ENCODE results near the gene RPSA.

Gene RPSA

DNA sequence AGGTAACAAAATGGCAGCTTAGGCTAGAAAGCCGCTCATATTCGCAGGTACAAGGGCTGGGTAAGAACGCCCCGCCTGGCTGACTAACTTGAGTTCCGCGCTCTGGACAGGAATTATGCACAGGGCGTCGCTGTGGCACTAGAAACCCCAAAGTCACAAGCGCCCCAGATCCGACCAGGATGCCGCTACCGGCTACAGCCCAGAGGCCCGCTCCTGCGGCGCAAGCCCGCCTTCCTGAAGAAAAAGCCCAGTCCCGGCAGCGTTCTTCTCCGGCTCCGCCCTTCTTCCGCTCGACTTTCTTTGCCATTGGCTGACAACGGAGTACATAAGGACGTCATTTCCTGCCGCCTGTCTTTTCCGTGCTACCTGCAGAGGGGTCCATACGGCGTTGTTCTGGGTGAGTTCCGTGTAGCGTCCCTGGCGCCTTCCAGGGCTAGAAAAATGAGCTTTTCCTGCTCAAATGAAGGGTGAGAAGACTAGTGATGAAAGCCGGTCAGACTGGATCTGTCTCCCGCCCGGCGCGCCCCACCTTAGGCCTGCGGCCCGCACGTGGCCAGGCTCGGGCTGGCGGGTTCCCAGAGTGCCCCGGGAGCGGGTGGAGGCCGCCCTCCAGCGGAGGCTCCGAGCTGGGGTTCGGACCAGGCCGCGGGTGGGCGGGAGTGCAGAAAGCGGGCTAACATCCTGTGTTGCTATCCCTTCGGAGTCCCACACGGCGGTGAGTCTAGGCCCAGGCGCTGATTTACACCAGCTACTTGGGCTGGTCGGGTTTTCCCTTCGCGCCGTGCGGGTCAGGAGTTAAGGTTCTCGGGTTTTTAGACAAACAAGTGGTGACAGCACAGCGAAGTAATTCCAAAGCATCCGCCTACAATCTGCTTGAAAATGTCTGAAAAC, at the start of gene RPSA:
Gene RPSA, plus strand, starts transcription at position 353 of the 891 bp plus-strand sequence. CDS start 934 bp downstream, outside the sequence.
- H3K4me2 ChIP-seq (ENCODE audit: low read length): peak within 1 kb of the TSS; percentile 72
- peaks cover 32% of the 10 kb centered on the region for H4K20me1 ChIP-seq (ENCODE audit: control insufficient read depth, insufficient read depth, low read depth, low read length)
- peaks cover 54% of the 10 kb centered on the region for H3F3A ChIP-seq (ENCODE audit: control insufficient read depth, insufficient read depth)
- no peaks in the 10 kb centered on the region for H3K27me3 ChIP-seq (ENCODE audit: control insufficient read depth, low read length)
- peak within 1 kb of the TSS; percentile 83 for H3K27ac ChIP-seq (ENCODE audit: low read depth, low read length)
- H3K9me2 ChIP-seq (replicated peaks; ENCODE audit: control insufficient read depth, low read length): no peaks in the 10 kb centered on the region
- H3K36me3 ChIP-seq (ENCODE audit: control insufficient read depth, low read length): peaks cover 54% of the 10 kb centered on the region
- TF ChIP-seq, protein P1, sequence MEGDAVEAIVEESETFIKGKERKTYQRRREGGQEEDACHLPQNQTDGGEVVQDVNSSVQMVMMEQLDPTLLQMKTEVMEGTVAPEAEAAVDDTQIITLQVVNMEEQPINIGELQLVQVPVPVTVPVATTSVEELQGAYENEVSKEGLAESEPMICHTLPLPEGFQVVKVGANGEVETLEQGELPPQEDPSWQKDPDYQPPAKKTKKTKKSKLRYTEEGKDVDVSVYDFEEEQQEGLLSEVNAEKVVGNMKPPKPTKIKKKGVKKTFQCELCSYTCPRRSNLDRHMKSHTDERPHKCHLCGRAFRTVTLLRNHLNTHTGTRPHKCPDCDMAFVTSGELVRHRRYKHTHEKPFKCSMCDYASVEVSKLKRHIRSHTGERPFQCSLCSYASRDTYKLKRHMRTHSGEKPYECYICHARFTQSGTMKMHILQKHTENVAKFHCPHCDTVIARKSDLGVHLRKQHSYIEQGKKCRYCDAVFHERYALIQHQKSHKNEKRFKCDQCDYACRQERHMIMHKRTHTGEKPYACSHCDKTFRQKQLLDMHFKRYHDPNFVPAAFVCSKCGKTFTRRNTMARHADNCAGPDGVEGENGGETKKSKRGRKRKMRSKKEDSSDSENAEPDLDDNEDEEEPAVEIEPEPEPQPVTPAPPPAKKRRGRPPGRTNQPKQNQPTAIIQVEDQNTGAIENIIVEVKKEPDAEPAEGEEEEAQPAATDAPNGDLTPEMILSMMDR (IDR thresholded peaks at IDR 0.05; ENCODE audit: low read depth, low read length, poor library complexity, severe bottlenecking): peak; percentile 36
- TF ChIP-seq EZH2phosphoT487 (IDR thresholded peaks at IDR 0.05; ENCODE audit: borderline replicate concordance, low read length): no peak
- H3K4me1 ChIP-seq (ENCODE audit: control insufficient read depth, low read length): peaks cover 39% of the 10 kb centered on the region
- H3K79me2 ChIP-seq (ENCODE audit: control insufficient read depth, low read length): peaks cover 47% of the 10 kb centered on the region
- H3K4me3 ChIP-seq (ENCODE audit: low read length): peak within 1 kb of the TSS; percentile 82
- H3K9me3 ChIP-seq (ENCODE audit: control insufficient read depth, insufficient read depth, low read length): no peaks in the 10 kb centered on the region

DNA sequence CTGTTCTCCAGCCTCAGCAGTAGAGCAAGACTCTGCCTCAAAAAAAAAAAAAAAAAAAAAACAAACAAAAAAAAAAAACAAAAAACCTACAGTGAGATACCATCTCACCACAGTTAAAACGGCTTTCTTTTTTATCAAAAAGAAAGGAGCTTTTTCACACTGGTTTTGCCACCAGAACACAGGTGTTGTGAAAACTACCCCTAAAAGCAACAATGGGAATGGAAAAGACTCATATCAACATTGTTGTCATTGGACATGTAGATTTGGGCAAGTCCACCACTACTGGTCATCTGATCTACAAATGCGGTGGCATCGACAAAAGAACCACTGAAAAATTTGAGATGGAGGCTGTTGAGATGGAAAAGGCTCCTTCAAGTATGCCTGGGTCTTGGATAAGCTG, 48.2 kb upstream of the RPSA start:
- Histone ChIP-seq H3K4me3 (ENCODE audit: low read length) (no peak overlapping the region), H3K79me2 (ENCODE audit: control insufficient read depth, low read length) (no peaks in the 10 kb centered on the region), H3K27me3 (ENCODE audit: control insufficient read depth, low read length) (peaks cover 7% of the 10 kb centered on the region; the same call in 1 of the 2 replicates), H3F3A (ENCODE audit: control insufficient read depth, insufficient read depth) (no peaks in the 10 kb centered on the region), H4K20me1 (ENCODE audit: control insufficient read depth, insufficient read depth, low read depth, low read length) (no peaks in the 10 kb centered on the region), H3K36me3 (ENCODE audit: control insufficient read depth, low read length) (no peaks in the 10 kb centered on the region), H3K4me2 (ENCODE audit: low read length) (no peak overlapping the region), H3K4me1 (ENCODE audit: control insufficient read depth, low read length) (no peaks in the 10 kb centered on the region), H3K9me3 (ENCODE audit: control insufficient read depth, insufficient read depth, low read length) (no peaks in the 10 kb centered on the region), H3K27ac (ENCODE audit: low read depth, low read length) (no peak overlapping the region), H3K9me2 (replicated peaks; ENCODE audit: control insufficient read depth, low read length) (no peaks in the 10 kb centered on the region)
- TF ChIP-seq, protein P1 (IDR thresholded peaks at IDR 0.05; ENCODE audit: low read depth, low read length, poor library complexity, severe bottlenecking): no peak
- TF ChIP-seq EZH2phosphoT487 (IDR thresholded peaks at IDR 0.05; ENCODE audit: borderline replicate concordance, low read length): no peak

DNA sequence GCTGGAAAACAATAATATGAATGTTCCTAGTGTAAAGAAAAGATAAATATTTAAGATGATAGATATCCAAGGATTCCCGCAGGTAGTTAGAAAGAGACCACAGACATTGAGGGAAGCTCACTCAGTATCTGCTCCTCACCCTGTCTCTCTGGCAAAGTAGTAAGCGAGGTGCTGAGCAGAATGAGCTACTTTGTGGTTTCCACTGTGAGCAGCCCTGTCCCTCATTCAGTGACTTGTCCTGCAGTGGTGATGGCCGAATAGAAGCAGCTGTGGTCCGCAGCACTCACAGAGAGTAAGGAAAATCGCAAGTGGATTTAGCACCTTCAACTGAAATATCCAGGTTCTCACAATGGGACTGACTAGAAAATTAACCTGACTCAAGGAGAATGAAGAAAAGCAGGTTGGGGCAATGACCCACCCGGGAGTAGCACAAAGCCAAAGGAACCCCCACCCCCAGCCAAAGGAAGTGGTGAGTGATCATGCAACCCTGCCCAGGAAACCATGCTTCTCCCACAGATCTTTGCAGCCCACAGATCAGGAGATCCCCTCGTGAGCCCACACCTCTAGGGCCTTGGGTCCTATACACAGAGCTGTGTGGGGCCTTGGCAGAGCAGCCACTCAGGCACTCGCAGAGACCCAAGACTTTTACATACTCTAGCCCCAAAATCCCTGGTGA, 45.1 kb upstream of the RPSA start:
- Histone ChIP-seq H3F3A (ENCODE audit: control insufficient read depth, insufficient read depth) (no peaks in the 10 kb centered on the region), H3K4me2 (ENCODE audit: low read length) (no peak overlapping the region), H3K27me3 (ENCODE audit: control insufficient read depth, low read length) (no peaks in the 10 kb centered on the region)

More for the DNA sequence above, 45.1 kb upstream of the RPSA start:
- no peak overlapping the region for H3K27ac ChIP-seq (ENCODE audit: low read depth, low read length)
- no peak for TF ChIP-seq EZH2phosphoT487 (IDR thresholded peaks at IDR 0.05; ENCODE audit: borderline replicate concordance, low read length)
- TF ChIP-seq, protein P1 (IDR thresholded peaks at IDR 0.05; ENCODE audit: low read depth, low read length, poor library complexity, severe bottlenecking): no peak
- H3K4me1 ChIP-seq (ENCODE audit: control insufficient read depth, low read length): no peaks in the 10 kb centered on the region
- H3K36me3 ChIP-seq (ENCODE audit: control insufficient read depth, low read length): no peaks in the 10 kb centered on the region
- H3K9me3 ChIP-seq (ENCODE audit: control insufficient read depth, insufficient read depth, low read length): no peaks in the 10 kb centered on the region
- H4K20me1 ChIP-seq (ENCODE audit: control insufficient read depth, insufficient read depth, low read depth, low read length): no peaks in the 10 kb centered on the region
- no peaks in the 10 kb centered on the region for H3K79me2 ChIP-seq (ENCODE audit: control insufficient read depth, low read length)
- no peaks in the 10 kb centered on the region for H3K9me2 ChIP-seq (replicated peaks; ENCODE audit: control insufficient read depth, low read length)
- no peak overlapping the region for H3K4me3 ChIP-seq (ENCODE audit: low read length)

Measured in DOHH2 (cell line).